OCI-M2 (cell line): ENCODE results near the gene WNK4.
"Not testable (repeated sequence)": the region's sequence is repeated elsewhere in the genome, so short reads cannot be mapped to it uniquely, and the experiment has no call there.

Source experiments
- DNase-seq: peaks from one replicate; lab custom pipeline; 2025; ENCODE audit not compliant: unreplicated experiment; lab: John Stamatoyannopoulos, UW

The WNK4 gene

GRCh38 chr17:42769964-42770363 lies 10.4 kb upstream of the WNK4 start:
- not testable (repeated sequence) for DNase-seq

- DNase-seq: no peak
Measured at GRCh38 chr17:42772945-42773289, 7.5 kb upstream of the WNK4 start.

- peak; percentile 58 for DNase-seq
Measured at GRCh38 chr17:42773290-42774035, 6.9 kb upstream of the WNK4 start, which contains the start of gene VPS25. TSS of gene VPS25 (plus strand) at chr17:42773449. CDS start at chr17:42773476, 27 bp downstream.

- DNase-seq: no peak
Measured at GRCh38 chr17:42774066-42774745, 6.2 kb upstream of the WNK4 start.

DNA sequence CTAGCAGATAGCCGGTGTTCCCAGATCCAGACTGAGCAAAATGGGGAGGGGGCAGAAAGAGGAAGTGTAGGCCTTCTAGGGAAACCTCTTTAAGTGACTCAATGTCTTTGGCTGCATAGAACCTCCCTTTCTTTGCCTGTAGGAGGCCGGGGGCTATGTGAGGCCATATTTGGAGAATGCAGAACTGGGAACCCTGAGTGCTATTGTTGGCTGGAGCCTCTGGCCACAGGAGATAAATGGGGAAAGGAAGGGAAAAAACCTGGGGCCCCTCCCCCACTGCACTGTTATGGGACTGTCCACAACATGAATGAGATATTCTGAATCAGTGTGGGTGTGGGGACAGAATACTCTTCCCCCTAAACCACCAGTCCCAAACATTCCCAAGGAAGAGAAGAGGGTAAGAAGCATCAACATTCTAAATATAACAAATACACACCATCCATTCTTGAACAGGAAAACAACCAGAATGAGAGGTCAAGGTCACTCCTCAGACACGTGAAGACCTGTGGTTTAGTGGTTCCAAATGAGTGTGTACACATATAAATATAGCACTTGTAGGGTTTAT lies 4.8 kb upstream of the WNK4 start:
- DNase-seq: peak; percentile 71

GRCh38 chr17:42778570-42778969 lies 1.8 kb upstream of the WNK4 start:
- no peak for DNase-seq

- DNase-seq: no peak
Measured at GRCh38 chr17:42779304-42779935, 990 bp upstream of the WNK4 start.

DNA sequence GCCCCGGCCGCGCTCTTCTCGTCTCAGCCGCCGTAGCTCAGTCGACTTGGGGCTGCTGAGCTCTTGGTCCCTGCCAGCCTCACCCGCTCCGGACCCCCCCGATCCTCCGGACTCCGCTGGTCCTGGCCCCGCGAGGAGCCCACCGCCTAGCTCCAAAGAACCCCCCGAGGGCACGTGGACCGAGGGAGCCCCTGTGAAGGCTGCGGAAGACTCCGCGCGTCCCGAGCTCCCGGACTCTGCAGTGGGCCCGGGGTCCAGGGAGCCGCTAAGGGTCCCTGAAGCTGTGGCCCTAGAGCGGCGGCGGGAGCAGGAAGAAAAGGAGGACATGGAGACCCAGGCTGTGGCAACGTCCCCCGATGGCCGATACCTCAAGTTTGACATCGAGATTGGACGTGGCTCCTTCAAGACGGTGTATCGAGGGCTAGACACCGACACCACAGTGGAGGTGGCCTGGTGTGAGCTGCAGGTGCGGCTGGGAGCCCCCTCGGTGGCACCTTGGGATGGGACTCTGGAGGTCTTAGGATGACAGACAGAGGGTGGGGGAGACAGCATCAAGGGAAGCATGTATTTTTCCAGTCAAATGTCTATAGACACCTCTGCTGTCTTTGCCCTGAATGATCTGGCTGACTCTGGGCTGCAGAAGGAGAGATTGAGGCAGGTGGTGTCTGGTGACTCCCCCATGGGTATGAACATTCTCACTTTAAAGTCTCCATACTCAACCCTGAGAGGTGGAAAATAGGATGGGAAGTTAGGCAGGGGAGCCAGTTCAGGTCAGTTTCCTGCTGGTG lies 635 bp downstream of the WNK4 start:
- DNase-seq: no peak

DNA sequence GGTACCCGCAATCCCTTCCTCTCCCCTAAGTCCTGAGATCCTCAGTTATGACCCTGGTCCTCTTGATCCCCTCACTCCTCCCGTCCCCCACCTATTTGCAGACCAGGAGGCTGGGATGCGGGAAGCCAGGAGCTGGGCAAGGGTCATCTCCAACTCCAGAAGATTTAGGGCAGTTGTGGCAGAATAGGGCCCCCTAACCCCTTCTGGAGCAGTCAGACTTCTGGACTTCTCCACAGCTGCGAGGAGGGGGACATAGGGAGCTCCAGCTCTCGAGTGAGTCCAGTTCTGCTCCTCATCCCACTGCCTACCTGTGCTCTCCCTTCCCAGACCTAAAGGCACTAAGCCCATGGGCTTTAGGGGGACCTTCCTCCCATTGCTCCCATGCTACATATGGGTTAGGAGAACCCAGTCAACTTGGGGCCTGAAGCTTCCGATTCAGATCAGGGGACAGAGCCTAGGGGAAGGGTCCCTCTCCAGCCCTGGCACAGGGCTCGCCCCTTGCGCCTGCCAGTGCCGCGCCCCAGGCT lies 1.3 kb downstream of the WNK4 start:
- no peak for DNase-seq

DNA sequence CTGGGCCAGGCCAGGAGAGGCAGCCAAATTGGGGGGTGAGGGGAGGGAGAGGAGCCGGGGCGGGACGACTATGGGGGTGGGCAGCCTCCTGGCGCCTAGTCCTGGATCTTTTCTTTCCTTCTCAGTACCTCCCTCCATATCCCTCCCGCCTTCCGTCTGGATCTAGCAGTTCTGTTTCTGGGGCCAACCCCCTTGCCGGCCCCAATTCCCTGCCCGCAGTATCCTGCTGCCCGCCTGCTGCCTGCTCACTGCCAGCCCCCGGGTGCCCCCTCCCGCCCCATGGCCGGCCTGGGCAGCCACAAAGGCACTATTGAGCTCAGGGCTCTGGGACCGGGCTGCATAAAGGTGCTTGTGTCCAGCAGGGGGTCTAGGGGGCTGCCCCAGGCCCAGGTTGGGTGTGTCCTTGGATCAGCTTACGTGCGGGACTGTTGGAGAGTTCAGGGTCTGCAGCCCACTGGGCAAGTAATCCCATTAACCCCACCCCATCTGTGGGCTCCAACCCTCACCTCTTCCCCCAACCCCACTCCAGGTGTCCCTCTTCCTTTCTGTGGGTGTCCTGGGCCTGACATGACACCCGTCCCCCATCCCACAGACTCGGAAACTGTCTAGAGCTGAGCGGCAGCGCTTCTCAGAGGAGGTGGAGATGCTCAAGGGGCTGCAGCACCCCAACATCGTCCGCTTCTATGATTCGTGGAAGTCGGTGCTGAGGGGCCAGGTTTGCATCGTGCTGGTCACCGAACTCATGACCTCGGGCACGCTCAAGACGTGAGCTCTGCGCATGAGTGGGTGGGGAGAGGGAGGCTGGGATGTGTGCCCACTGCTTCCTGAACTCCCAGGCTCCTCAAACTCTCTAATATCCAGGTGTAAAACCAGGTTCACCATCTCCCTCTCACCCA lies 2.0 kb downstream of the WNK4 start:
- DNase-seq: no peak

DNA sequence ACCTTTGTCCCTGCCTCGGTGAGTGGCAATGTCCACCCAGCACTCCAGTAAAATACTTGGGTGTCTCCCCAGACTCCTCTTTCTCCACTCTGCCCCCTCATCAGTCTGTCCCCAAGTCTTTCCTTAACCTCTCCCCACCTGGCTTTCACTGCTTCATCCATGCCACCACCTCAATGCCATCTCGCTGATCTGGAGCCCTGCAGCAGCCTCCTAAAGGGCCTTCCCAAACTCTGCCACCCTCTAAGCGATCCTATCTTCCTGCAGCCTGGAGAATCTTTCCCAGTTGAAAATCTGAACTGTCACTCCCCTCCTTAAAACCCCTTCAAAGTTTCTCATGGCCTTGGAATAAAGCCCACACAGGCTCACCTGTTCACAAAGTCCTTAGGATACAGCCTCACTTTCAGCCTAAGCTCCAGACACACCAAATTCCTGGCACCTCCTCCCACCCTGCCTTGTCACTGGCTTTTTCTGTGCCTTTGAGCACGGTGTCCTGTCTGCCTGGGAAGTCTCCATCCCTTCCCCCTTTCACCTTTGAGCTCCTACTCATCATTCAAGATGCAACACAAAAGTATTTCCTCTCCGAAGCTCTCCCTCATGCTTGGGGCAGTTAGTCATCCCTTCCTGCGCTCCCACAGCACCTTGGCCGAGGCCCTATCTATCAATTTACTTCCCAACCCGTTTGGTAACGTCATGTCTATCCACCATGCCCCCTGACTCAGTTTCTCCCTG lies 2.8 kb downstream of the WNK4 start:
- DNase-seq: no peak

DNA sequence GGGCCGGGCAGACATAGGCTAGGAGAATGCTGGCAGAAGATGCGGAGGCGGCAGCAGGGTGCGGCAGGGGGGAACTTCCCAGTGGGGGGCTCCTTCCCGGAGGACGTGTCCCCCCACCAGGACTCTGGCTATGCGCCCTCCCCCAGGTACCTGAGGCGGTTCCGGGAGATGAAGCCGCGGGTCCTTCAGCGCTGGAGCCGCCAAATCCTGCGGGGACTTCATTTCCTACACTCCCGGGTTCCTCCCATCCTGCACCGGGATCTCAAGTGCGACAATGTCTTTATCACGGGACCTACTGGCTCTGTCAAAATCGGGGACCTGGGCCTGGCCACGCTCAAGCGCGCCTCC lies 3.4 kb downstream of the WNK4 start:
- no peak for DNase-seq

- no peak for DNase-seq
Measured at GRCh38 chr17:42784409-42784808, 4.0 kb downstream of the WNK4 start.

GRCh38 chr17:42784811-42785592 lies 4.6 kb downstream of the WNK4 start:
- no peak for DNase-seq

DNA sequence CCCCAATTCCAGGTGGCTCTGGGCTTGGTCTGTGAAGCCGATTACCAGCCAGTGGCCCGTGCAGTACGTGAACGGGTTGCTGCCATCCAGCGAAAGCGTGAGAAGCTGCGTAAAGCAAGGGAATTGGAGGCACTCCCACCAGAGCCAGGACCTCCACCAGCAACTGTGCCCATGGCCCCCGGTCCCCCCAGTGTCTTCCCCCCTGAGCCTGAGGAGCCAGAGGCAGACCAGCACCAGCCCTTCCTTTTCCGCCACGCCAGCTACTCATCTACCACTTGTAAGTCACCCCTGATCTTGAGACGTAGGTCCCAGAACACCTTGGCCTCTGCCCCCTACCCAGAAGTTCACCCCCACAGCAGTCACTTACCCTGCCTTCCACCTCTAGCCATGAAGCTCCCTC lies 6.9 kb downstream of the WNK4 start:
- no peak for DNase-seq

DNA sequence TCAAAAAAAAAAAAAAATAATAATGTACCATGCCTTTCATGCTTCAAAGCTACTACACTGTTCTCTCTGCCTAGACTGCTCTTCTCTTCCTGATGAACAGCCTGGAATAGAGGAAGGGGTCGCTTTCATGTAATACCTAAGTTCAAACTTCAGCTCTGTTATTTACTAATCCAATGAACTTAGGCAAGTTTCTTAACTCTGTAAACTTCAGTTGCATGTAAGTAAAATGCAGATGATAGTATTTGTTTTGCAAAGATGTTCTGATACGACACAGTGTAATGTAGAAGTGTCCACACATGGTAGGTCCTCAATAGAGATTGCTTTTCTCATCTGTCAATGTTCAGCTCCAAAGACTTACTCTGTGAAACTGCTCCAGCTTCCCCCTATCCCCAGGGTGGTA lies 11.5 kb downstream of the WNK4 start:
- no peak for DNase-seq

GRCh38 chr17:42792545-42792944 lies 12.1 kb downstream of the WNK4 start:
- no peak for DNase-seq

- DNase-seq: no peak
Measured at GRCh38 chr17:42795061-42795460, 14.7 kb downstream of the WNK4 start.

GRCh38 chr17:42795465-42795864 lies 15.1 kb downstream of the WNK4 start:
- no peak for DNase-seq
